GM18499 (cell line): ENCODE data around the gene KCNMA1.

ENCODE experiments used
- ATAC-seq: cut with Tn5 transposase; IDR thresholded peaks from one replicate; pipeline ENCODE4 v1.9.1; 2021; ENCODE audit warnings: moderate number of reproducible peaks; ENCODE audit not compliant: insufficient read depth, unreplicated experiment

Gene KCNMA1

DNA sequence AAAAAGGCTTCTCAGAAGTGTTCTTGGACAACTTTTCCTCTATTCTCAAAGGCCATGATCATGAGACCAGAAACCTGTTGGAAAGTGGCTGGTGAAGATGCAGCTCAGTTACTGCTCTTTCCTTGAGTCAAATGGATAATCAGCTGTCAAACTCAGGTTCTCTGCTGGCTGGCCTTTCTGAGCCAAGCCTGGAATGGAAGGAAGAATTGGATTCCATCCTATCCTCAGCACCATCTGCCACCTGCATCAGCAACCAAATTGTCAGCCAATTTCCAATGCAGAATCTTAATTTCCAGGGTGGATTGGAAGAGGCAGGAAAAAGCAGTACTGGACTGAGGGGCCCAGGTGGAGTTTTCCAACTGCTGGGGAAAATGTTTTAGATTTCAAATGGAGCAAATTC lies 631.7 kb downstream of the KCNMA1 start:
- no peak for ATAC-seq

- no peak for ATAC-seq
These were observed 632.6 kb downstream of the KCNMA1 start for GRCh38 chr10:77004917-77005564.

DNA sequence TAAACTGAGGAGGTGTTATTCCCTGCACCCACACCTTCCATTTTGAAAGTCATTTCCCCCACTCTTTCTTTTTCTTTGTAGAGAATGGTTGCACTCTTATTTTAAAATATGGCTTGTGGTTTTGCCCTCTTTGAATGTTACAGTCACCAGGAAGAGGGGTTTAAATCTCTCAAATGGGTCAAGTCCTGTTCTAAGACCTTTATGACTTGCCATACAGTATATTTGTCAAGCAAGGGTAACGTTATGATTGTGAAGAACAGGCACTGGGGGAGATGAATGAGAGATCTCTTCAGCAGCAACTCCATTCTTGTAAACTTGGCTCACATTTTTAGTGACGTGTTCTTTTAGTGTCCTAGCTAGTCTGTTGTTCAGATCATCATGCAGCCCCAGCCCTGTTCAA lies 634.7 kb downstream of the KCNMA1 start:
- ATAC-seq = no peak

- no peak for ATAC-seq
These were observed 636.4 kb downstream of the KCNMA1 start for GRCh38 chr10:77001206-77001605.

DNA sequence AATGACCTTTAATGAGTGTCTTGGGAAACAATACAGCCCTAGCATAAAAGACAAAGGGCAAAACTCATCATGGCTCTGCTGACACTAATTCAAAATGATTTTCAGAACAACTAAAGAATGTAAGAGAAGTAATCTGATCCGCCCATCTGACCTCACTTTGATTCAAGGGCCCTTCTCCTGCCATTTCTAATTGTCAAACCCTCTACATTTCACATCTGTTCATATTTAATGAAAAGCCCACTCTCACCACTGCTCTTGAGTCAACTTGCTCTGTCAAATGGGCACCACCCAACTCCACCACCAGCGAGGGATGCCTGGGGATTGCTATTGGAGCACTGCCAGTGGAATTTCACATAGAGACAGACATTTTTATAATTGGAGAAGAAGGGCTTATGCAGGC lies 639.2 kb downstream of the KCNMA1 start:
- no peak for ATAC-seq

DNA sequence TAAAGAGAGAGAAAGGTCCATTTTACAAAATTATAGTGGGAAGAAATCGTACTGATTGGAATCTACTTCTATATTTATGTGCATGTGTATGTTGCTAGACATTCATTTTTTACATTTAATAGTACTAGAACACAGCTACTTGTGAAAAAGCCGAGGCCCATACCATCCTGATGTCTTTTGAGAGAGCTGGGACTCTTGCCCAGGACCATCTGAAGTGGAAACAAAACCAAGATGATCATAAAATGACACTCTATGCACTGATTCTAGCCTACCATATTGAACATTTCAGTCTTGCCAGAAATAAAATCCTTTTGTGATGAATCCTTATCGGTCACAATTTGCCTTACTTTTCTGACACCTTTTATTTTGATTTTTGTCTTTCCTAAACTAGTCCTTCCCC lies 640.0 kb downstream of the KCNMA1 start:
- ATAC-seq = no peak

DNA sequence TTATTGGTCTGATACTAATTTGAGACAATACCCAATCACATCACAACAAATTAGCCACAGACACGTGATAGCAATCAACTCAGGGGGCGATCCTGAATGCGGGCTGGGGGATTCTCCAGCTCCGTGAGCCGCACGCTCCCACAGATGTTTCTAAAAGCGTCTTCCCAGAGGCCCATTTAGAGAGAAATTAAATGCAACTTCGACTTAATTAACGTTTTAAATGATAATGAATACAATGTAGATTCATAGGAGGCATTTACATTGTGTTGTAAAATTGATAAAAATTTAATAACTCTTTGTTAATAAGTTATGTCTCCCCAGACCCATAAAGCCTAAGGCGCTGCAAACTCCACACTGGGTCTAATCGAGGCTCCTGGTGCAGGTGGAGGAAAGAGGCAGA lies 642.6 kb downstream of the KCNMA1 start:
- no peak for ATAC-seq

DNA sequence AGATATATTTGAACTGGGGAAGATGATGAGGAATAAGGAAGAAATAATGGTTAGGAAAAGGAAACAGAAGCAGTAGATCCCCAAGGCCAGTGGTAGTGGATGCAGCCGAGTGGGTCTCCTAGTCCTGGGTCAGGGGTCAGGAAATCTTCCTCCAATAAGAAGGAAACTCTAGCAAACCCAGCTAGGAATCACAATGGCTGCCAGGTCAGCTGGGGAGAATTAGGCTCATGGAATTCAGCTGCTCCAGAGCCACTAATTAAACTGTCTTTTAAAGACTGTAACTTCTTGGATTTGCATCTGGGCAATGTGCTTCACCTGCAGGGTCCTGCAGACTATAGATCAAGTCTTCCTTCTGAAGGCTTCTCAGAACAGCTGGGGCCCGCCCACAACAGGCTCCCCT lies 644.4 kb downstream of the KCNMA1 start:
- no peak for ATAC-seq

DNA sequence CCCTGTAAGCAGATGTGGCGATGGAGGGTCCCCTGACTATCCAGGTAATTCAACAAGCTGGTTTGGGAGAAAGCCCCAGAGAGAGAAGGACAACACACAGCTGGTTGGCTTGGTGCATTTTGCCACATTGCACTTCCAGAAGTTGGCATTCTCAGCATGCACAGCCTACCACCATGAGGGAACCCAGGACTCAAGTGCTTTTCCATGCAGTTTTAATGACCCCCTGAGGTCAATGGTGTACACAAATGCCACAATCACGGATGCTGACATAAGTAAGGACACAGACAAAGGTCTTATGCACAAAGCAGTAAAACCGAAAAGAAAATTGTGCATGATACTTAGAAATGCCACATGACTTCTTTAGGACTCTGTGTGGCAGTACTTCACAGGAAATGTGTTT lies 645.1 kb downstream of the KCNMA1 start:
- no peak for ATAC-seq

DNA sequence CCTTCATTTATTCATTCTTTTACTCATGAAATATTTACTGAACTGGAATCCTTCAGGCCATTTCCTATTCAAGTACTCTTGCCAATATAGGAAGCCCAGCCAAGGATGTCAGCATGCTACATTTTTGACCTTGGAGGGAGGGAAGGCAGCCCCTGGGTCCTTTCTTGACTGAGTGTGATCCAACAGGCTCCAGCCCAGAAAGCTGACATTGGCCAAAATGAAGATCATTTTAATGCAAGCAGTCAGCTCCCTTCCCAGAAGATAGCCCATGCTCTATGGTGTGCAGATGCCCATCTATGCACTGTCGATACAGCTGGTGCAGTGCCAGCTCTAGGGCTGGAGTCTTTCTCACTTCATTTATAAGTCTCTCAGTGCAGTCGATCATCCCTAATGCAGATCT lies 646.0 kb downstream of the KCNMA1 start:
- ATAC-seq = no peak

DNA sequence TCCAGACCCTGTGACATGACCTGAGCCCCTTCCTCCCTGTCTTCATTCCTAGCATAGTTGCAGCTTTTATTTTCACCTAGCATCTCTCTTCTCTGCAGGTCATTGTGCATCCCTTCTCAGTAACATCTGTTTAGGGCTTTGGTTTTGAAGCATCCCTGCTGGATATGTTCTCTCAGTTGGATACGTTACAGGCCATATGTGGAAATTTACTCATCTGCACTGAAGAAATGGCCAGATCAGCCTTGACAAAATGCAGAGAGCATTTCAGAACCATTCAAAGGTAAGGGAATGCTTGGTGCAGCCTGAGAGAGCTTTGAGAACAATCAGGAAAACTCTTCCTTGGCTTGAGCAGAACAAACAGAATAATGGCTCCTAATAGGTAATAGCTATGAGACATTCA lies 647.0 kb downstream of the KCNMA1 start:
- ATAC-seq = no peak

DNA sequence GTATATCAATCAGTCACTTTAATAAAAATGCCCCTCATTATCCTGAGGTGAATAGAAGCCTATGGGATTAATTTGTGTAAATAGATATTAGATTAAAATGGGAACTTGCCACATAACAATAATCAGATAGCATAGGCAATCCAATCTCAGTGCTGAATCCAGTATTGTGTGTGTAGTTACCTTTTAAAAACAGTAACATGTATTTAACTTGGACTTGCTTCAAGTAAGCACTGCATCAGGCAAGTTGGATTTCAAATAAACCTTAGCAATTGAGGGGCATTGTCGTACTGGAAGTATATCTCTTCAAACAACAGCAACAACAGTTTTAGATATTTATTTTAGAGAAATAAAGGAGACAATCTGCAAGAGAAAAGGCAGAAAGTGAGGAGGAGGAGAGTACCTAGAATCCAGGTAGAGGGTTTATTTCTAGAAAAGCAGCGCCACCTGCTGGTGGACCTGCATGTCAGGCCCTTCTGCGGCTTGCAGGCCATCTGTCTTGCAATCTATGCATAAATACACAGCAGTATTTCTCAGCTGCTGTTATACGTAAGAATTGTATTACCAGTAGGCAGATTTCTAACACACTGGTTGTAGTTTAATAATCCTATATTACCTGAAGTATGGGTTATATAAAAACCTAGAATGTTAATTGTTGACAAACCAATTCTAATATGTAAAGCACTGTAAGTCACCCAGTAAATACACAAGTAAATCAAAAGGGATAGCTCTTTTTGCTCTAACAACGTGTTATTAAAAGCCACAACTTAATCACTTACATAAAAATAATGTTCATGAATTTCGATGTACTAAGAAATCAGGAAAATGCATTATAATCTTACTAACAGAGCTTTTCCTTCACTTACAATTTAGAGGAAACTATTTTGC lies 652.8 kb downstream of the KCNMA1 start:
- ATAC-seq = no peak

- no peak for ATAC-seq
These were observed 654.0 kb downstream of the KCNMA1 start for GRCh38 chr10:76983624-76984023.

DNA sequence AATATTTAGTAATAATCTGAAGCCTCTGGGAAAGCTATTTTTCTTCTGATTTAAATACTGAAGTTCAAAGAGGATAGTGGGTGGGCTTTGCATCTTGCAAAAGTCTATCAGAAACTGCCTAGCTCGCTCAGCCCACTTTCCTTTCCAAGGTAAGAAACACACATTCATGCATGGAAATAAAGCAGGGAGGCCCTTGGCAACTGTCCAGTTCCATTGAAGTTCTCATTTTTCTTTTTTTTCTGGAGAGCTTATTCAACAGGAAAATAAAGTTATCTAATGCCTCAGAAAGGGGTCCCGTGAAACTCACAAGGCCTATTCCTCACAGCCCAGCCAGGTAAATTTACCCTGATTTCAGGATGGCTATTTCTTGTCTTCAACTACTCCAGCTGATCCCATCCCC lies 654.9 kb downstream of the KCNMA1 start:
- ATAC-seq = no peak

- ATAC-seq = no peak
These were observed 656.4 kb downstream of the KCNMA1 start for GRCh38 chr10:76981251-76981650.

DNA sequence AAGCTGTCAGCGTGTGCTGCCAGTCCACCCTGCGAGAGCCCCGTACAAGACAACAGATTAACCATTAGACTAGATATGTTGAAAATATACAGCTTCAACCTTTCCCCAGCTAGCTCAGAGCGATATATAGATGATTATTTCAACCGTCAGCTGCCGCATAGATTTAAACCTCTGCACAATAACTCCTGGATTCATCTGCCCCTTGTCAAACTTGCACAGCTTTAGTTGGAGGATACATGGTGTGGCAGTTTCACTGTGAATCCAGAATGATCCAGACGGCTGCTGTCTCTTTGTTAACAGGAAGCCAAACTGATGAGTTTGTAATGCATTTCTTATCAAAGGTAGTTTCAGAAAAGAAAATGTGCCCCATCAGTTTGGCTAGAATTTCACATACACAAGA lies 659.7 kb downstream of the KCNMA1 start:
- no peak for ATAC-seq

GRCh38 chr10:76977046-76977445 lies 660.6 kb downstream of the KCNMA1 start:
- ATAC-seq = no peak

GRCh38 chr10:76976142-76976541 lies 661.5 kb downstream of the KCNMA1 start:
- no peak for ATAC-seq

- ATAC-seq = no peak
These were observed 662.5 kb downstream of the KCNMA1 start for GRCh38 chr10:76975126-76975525.

- no peak for ATAC-seq
These were observed 663.5 kb downstream of the KCNMA1 start for GRCh38 chr10:76974017-76974691.
